RKO (cell line): ENCODE measurements around the gene HSPA2.

Experiments
- DNase-seq: peaks from one replicate; pipeline ENCODE4 v3.0.0-alpha.2; 2016; ENCODE audit warnings: low spot score

Gene HSPA2

DNA sequence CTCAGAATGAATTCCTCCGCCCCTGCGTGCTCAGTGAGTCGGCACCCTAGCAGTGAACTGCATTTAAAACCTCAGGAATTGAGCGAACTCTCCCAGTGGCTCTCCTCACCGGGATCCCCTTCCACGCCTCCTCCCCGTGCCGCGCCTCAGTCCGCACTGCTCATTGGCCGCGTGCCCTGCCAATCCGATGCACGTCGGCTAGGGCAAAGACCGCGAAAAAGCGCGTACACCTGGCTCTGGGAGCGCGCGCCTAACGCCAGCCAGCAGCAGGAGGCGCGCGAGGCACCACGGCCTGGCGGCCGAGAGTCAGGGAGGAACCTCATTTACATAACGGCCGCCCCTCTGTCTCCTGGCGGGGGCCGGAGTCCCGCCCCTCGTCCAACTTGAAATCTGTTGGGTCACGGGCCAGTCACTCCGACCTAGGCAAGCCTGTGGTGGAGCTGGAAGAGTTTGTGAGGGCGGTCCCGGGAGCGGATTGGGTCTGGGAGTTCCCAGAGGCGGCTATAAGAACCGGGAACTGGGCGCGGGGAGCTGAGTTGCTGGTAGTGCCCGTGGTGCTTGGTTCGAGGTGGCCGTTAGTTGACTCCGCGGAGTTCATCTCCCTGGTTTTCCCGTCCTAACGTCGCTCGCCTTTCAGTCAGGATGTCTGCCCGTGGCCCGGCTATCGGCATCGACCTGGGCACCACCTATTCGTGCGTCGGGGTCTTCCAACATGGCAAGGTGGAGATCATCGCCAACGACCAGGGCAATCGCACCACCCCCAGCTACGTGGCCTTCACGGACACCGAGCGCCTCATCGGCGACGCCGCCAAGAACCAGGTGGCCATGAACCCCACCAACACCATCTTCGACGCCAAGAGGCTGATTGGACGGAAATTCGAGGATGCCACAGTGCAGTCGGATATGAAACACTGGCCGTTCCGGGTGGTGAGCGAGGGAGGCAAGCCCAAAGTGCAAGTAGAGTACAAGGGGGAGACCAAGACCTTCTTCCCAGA is at the start of gene HSPA2:
TSS of gene HSPA2 (plus strand) at position 534 of the 995 bp plus-strand sequence. CDS start at position 643, 109 bp downstream.
- no peak for DNase-seq

DNA sequence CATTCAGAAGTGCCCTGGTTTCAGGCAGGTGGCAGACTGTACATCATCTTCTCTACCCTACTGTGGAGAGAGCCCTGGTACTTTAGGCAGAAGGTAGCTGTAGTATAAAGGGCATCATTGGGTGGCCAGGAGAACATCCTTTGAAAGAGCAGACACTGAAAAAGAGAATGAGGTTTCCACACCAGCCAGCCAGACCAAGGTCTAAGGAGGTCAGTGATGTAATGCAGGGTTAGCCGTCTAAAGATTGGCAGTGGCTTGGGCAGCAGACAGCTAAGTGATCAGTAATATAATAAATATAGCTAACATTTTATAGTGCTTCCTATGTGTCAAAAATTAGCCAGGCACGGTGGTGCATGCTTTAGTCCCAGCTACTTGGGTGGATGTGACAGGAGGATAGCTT is 48.9 kb upstream of the HSPA2 start:
- DNase-seq, result no peak

DNA sequence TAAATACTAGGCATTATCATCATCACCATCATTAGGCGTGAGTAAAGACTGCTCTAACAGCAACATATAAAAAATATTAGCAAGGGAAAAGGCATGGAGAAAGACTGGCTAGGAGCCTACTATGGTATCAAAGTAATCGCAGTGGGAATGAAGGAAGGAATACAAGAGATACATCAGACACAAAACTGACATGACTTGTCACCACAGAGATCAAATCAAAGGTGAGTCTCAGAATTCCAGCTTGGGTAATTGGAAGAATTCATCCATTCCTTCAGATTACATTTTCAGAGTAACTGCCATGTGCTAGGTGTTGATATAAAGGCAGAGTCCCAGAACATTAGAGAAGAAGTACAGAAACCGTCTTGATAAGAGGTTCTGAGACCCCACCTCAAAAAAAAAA is 47.1 kb upstream of the HSPA2 start:
- no peak for DNase-seq

DNA sequence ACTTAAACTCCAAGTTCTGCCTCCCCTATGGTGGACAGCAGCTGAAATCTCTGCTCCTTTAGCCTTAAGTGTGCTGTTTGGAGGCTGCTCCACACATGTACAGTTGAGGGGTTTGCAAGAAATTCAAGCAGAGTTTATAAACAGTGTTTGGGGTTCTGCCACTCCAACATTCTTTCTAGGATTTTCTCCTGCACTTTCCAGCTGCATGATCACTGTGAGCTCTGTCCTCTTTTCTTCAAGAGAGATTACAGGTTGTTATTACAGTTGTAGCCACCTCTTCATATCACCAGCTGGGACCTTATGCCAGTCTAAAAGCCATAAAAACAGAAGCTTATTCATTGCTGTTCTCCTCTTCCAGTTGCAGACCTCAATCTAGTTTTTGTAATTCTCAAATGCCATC is 45.3 kb upstream of the HSPA2 start:
- DNase-seq, result no peak

DNA sequence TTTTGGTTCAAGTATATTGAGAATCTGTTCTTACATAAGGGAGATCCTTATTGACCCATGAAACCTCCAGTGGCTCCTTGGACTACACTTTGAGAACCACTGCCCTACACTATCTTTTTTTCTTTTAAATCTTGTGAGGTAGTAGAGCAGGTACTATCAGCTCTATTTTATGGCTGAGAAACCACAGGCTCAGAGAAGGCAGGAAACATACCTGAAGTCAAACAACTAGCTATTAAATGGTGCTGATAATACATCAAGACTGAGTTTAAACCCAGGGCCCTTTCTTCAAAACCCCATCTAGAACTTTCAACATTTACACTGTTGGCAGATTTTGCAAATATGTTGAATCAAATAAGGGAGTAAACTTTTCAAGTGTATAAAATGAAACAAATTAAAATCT is 43.8 kb upstream of the HSPA2 start:
- DNase-seq, result no peak

DNA sequence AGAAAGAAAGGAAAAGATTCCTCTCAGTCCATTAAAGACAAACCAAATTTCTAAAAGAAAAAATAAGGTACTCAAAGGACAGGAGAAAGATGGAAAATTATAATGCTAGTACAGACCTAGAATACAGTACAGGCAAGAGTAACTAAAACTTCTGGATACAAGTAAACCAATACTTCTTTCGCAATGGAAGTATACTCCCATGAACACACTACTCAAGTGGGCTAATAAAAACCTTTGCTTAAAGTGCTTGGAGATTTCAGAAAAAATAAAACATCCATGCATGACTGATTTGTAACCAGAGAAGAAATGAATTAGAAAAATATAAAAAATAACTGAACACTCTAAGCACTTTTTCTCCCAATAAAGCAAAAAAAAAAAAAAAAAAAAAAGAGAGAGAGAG is 40.5 kb upstream of the HSPA2 start:
- DNase-seq, result no peak

DNA sequence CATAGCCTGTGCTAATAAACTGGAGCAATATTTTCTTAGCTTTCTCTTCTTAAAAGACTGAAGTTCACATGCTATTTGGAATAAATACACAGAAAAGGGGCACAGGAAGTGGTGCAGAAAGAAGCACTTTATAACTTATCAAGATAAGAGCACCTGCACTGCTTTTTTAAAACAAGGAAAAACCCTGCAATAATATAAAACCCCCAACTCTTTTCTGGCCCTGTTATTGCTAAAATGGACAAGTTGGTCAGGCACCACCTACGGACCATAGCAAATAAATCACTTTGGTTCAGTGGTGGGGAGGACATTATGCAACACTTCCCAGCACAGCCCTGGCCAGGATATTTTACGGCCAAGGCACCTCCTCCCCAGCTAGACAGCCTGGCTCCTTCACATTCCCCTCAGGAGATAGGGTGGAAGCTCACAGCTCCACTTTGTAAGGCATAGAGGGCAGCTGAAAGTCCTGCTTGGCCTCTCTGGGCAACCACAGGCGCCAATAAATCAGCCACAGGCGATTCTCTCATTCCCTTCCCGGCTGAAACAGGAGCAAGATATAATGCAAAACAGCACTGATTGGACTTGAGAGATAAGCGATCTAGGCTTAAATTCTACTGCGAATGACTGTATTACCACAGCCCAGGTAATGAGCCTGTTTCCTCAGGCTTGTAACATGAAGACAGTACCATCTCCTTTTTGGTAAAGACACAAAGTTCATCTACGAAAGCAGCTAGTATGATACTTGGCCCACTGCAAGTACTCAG is 39.0 kb upstream of the HSPA2 start:
- DNase-seq, result peak; percentile 61

DNA sequence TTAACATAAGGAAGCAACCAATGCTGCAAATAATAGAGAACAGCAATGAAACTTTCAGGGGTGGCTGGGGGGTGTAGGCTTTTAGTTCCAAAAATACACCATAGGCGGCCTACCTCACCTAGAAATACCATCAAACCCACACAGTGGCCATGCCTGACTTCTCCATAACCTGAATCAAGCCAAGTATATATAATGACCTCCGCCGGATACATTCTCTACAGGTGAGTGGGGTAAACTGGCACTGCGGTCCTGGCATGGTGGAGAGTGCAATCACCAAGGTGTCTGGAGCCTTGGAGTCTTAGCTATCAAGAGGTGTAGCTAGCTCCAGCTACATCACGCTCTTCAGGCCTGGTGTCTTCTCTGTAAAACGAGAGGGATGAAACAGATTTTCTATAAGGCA is 38.1 kb upstream of the HSPA2 start:
- no peak for DNase-seq

DNA sequence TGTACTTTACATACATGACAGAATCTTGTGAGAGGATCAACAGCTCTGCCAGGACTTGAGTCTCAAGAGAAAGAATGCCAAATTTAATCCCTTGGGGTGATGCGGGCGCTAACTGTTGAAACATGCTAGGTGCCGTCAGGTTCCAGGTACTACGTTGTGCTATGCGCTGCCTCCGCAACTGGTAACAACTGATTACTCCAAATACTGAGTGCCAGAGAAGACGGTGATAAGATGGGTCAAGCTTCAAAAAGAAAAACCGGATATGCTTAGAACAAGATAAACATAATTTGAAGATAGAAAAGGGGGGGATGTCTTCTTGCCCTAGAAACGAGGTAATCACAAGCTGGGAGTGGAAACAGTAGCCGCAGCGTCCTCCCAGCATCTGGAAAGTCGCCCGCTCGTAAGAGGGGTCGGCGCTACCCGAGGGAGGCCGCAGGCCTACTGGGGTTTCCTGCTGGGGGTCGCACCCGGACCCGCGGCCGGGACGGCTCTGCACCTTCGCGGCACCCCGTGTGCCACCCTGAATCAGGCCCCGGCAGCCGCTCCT is 37.6 kb upstream of the HSPA2 start:
- peak; percentile 37 for DNase-seq

DNA sequence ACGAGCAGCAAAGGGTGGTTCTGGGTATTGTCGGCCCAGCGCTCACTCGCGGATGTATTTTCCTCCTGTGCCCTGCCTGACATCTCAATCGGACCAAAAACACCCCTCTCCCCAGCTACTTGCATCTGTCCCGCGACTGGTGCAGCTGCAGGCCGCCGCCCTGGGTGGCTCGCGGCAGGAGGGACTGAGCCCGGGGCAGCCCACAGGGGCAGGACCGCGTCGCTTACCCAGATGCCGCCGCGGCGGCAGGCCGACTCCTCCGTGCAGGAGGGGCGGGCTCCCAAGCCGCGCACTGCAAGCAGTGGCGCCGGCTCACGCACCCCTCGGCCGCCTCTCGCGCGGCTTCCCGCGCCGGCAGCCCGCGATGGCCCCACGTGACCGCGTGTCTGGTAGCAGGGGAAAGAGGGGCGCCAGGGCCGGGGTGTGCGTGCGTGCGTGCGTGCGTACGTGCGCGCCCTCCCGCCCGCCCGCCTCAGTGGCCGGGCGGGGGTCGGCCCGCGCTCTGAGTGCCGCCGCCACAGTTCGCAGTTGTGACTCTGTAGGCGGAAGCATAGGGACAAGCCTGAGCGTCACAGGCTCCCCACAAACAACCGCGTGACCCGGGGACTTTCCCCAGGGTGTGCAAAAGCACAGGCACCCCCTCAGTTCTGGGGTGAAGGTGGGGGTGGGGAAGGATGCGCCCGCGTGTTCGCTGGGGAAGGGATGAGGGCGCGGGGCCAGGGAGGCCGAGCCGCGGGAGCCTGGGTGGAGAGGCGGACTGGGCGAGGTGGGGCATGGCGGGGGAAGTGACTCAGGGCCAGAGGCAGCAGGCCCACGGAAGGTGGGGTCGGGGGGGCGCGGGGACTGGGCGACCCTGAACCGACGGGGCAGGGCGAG is 36.9 kb upstream of the HSPA2 start, which contains the start of gene ZBTB25:
TSS of gene ZBTB25 (minus strand) at position 405 of the 876 bp plus-strand sequence. CDS start 13,305 bp downstream, outside the sequence.
- peak; percentile 92 for DNase-seq

DNA sequence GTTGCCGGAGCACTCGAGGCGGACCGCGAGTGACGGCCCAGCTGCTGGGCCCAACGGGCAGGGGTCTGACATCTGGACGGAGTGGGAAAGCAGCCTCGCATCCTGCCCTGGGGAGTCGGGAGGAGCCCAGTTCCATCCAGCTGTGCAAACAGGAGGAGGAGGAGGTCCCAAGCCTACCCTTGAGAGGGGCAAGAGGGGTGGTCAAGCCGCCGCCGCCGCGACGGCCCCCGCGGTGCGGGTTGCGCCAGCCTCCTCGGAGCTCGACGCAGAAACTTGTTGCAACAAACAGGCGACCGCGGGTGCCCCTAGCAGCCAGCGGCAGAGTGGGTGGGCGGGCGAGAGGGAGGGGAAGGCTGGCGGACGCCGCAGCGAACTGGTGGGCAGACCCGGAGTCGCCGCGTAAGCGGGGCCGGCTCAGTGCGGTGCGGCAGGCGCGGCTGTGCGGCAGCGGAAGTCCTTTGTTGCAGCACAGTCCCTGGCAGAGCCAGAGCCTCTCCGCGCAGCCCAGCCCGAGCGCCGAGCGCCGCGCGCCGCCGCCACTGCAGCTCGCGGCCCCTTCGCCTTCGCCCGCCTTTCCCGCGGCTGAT is 36.1 kb upstream of the HSPA2 start, which contains the start of gene ZBTB1:
TSS of gene ZBTB1 (plus strand) at position 461 of the 587 bp plus-strand sequence. CDS start 16,735 bp downstream, outside the sequence.
- peak; percentile 85 for DNase-seq

DNA sequence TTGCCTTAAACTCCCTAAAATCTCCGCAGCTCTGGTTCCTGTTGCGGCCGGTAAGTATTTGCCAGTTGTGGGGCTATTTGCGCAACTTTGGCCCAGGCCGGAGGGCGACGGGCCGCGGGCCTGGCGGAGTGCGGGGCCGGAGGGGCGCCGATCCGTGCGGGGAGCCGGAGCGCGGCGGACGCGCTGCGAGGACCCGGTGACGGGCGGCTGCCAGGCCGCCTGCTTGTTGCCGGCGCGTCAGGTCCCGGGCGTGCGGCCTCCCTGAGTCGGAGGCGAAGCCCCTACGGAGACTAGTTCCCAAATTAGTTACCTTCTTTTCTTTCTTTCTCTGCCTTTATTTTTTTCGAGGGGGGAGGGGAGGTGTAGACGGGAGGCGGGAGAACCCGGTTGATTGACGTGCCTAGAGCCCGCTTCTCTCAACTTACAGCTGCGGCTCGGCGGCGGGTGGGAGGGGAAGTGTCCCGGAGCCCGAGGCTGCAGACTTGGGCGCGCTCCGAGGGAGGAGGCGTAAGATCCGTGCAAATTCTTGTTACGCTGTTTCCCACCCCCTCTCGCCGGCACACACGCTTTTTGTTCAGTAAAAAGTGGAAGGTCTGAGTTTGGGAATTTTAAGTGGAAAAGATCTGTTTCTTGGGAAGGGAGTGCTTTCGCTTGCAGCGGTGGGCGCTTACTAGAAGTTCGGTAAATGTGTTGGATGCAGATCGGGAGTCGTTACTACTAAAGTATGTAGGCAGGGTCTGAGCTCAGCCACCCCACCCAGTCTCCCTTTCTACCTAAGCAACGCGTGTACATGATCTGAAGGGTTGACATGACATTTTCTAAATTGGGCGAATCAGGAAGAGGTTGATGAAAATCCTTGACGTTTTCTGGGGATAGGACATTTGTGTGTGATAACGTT is 35.4 kb upstream of the HSPA2 start:
- peak; percentile 89 for DNase-seq

DNA sequence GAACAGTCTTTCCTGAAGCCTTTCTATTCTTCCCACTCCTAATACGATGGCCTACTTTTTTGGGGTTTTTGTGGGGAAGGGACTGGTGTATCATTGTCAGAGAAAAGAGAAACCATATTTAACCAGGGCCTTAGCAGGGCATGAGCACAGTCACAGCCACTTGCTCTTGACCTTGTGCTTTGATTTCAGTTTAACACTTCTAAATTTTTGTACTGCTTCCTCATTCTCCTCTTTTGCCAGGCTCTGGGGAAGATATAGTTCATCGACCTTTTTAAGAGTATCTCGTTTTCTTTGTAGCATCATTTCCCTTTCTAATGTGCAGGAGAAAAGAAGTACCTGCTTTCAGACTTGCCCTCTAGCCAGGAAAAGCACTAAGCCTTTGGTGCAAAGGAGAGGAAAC is 33.8 kb upstream of the HSPA2 start:
- no peak for DNase-seq

DNA sequence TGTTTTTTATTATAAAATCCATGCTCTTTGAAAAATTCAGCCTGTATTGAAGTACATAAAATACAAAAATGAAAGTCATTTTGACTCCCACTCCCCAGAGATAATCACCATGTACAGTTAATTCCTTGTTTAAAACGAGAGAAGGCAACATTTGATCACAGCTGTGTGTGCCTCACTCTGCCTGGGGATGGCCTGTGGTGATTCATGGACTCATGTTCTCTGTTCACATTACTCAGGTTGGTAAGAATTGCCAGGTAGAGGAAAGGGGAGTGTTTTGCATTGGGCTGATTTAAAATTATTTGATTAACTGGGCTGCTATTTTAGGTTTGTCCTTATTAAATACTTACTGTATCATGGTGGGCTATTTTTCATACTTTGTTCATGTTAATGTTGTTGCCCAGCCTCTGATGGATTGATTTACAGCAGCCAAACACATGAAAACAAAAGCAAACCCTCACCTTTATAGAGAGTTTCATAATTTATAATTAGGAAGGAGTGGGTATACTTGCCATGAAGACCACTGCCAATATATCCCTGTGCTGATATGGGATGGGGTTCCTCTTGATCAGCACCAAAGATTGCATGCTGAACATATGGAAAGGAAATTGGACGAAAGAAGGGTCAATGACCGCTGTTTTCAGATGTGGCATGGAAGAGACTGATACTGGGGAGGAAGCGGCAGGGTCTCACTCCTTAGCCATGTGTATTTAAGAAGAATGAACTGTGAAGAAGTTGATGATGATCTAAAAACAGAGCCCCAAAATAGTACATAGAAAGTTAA is 33.0 kb upstream of the HSPA2 start:
- DNase-seq, result peak; percentile 47

DNA sequence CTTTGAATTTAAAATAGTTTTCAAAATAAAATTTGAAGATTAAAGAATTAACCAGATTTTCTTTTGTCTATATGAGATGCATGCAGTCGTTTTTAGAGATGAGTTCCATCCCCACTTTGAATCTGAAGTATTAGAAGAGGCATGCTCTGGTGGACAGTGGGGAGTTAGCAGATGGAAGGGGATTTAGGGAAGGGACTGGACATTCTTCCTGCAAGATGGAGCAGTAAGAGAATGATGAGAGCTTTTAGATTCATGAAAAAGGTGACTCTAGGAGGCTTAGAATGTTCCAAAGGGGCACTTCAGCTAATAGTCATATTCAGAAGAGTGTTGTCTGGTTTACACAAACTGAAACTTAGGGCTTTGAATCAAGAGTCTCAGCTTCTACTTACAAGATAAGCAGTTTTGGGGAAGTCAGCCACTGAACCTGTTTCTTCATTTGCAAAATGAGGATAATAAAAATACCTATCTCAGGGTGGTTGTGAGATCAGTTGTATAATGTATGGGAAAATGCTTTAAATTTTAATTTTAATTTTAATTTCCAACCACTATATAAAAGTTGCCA is 32.2 kb upstream of the HSPA2 start:
- no peak for DNase-seq

DNA sequence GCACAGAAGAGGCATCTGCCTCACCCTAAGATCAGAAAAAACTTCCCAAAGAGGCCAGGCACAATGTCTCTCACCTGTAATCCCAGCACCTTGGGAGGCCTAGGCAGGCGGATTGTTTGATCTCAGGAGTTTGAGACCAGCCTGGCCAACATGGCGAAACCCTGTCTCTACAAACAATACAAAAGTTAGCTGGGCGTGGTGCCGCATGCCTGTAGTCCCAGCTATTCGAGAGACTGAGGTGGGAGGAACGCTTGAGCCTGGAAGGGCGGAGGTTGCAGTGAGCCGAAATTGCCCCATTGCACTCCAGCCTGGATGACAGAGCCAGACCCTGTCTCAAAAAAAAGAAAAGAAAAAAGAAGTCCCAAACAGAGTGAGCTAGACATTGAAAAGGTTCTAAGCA is 31.5 kb upstream of the HSPA2 start:
- no peak for DNase-seq

DNA sequence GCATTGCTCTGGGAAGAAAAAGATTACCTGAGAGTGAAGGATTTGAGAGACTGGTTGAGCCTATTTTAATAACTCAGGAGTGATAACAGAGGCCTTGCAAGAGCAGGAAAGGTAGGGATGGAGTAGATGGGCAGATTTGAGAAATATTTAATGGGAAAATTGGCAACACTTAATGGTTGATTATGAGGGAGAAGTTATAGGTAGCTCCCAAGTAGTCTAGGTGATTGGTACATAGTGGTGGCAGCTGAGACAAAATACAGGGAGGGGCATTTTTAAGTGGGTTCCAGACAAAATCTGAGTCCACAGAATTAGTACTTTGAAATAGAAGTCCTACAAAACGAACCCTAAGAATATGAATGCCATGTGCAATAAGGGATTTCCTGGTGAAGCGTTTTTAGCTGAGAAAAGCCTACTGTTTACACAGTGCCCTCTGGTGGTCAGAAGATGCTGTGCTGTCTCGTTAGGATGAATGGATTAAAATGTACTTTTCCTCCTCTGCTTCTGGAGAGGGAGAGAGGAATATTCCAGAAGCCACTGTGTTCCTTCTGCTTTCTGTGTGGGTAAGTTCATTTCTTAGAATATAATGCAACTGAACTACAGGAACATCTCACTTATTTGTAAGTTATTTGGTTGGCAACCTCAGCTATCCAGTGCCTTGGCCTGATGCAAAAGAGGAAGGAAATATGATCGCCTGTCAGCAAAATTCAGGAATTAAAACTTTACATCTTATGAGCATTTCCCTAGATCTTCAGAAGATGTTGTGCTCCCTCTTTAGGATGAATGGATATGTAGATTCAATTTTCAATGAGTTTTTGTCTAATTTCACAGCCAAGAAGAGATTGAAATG is 29.5 kb upstream of the HSPA2 start:
- peak; percentile 81 for DNase-seq

DNA sequence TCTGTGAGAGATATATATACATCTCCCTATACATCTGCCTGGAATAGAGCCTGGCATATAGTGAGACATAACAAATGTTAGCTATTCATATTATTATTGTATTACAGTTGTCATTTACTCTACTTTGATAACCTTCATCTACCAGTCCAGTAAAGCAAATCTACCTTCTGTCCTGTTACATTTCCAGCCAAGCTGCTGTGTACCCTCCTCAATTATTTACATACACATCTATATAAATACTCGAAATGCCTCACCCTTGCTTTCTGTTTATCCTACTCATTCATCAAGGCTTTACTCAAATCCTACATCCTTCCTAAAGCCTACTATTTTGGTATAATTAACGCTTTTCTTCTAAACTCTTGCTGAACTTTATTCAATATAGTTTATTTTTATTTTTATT is 27.3 kb upstream of the HSPA2 start:
- DNase-seq, result no peak
